Cardiac muscle cell (in vitro differentiated cells and primary cell): ENCODE results near the gene TCEANC2. TPM values are rescaled to one million over a fixed set of nuclear protein-coding genes. Genes with fewer than 3 reads are reported as not detected.

Experiments
- DNase-seq, 2 donors: peaks; one replicate each; pipeline versions ENCODE4 v3.0.0 to v3.0.0-alpha.2; 2010 to 2017; ENCODE audit warnings: low read depth in 1 of 2, low spot score in 1 of 2
- H3K27ac ChIP-seq: fragments of 200-600 bp; sonication (generic); 2 replicates; pipeline ENCODE4 v1.5.1; 2016
- H3K27me3 ChIP-seq: fragments of 200-600 bp; sonication (generic); 2 replicates; pipeline ENCODE4 v1.6.0; 2016; ENCODE audit warnings: control low read depth
- H3K36me3 ChIP-seq: fragments of 200-600 bp; sonication (generic); 2 replicates; pipeline ENCODE4 v1.5.1; 2016; ENCODE audit warnings: control low read depth
- H3K4me1 ChIP-seq: fragments of 200-600 bp; sonication (generic); 2 replicates; pipeline ENCODE4 v1.8.1; 2017; ENCODE audit warnings: low read depth, mild to moderate bottlenecking, mixed run types
- H3K4me3 ChIP-seq: fragments of 200-600 bp; sonication (generic); 2 replicates; pipeline ENCODE4 v1.5.1; 2016; ENCODE audit warnings: mild to moderate bottlenecking
- H3K9me3 ChIP-seq: fragments of 200-600 bp; sonication (generic); 2 replicates; pipeline ENCODE4 v1.5.1; 2017; ENCODE audit warnings: low read depth, mild to moderate bottlenecking, control low read depth
- CTCF ChIP-seq: IDR thresholded peaks from 2 replicates; pipeline ENCODE4 v1.5.1; 2012; ENCODE audit warnings: low read depth, mild to moderate bottlenecking, low read length
- polyA plus RNA-seq: library from polyadenylated mRNA; unstranded; fragments of >200 nt; fragmentation: Nextera tagmentation; extraction: Ambion mirVana; gene quantifications from 2 replicates; pipeline ENCODE4 v1.2.1, GENCODE V29; 2016
- total RNA-seq: library from RNA; depleted of rRNA; stranded (reverse); fragments of >200 nt; gene quantifications from 2 replicates; pipeline ENCODE4 v1.2.3, GENCODE V29; 2016

The TCEANC2 gene
- total and polyA plus RNA-seq, 2 experiments from 2014 or later, result 8.2 to 10.1 TPM

DNA sequence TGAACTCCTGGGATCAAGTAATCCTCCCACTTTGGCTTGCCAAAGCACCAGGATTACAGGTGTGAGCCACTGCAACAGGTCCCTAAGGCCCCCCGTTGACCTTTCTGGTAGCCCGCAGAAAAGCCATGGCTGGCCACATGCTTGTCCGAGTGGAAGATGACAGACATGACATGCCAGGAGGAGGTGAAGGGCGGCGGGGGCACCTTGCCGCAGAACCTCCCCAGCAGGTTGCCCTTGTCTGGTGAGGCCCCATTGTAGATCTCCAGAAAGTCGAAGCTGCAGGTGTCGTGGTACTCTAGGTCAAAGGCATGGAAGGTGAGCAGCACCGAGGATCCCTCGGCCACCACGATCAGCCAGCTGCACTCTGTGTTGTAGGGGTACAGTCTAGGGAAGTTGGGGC, 91.0 kb downstream of the TCEANC2 start:
- Histone ChIP-seq H3K4me3 (no peak overlapping the region), H3K27ac (no peak overlapping the region), H3K4me1 (no peaks in the 10 kb centered on the region), H3K9me3 (no peaks in the 10 kb centered on the region), H3K36me3 (no peaks in the 10 kb centered on the region), H3K27me3 (no peaks in the 10 kb centered on the region)
- no peak for TF ChIP-seq CTCF
- DNase-seq, result no peak

GRCh38 chr1:54149734-54150133, 96.3 kb downstream of the TCEANC2 start:
- Histone ChIP-seq H3K4me3 (no peak overlapping the region), H3K4me1 (no peaks in the 10 kb centered on the region), H3K36me3 (no peaks in the 10 kb centered on the region), H3K27ac (no peak overlapping the region), H3K27me3 (no peaks in the 10 kb centered on the region), H3K9me3 (no peaks in the 10 kb centered on the region)
- no peak for TF ChIP-seq CTCF
- DNase-seq, result no peak

- no peak for DNase-seq
Measured at GRCh38 chr1:54151013-54151412, 97.6 kb downstream of the TCEANC2 start.

DNA sequence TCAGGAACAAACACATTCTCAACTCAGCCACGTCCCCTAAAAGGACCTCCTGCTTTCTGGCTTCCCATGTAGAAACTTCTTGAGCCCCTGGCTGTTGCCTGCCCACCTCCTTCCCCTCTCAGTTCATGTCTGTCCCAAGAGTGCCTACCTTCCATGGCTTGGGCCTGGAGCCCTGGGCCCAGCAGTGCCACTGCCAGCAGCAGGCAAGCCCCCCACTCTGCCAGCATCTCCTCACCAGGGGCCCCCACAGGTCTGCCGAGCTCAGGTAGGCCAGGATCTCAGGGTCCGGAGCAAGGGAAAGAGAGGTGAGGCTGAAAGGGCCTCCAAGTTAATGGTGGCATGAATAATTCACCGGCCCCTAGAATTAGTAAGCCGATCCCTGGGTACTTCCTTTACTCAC, 99.3 kb downstream of the TCEANC2 start, which contains the start of gene CDCP2:
Gene CDCP2, minus strand, starts transcription at position 305 of the 400 bp plus-strand sequence. Its CDS starts 78 bp downstream, at position 227.
- Histone ChIP-seq H3K27me3 (no peaks in the 10 kb centered on the region), H3K4me1 (no peaks in the 10 kb centered on the region), H3K4me3 (no peak within 1 kb of the TSS), H3K27ac (no peak within 1 kb of the TSS), H3K9me3 (no peaks in the 10 kb centered on the region), H3K36me3 (no peaks in the 10 kb centered on the region)
- no peak for DNase-seq
- TF ChIP-seq CTCF, result no peak

More at GRCh38 chr1:54151013-54151412, 97.6 kb downstream of the TCEANC2 start:
- no peak overlapping the region for H3K27ac ChIP-seq
- no peak for TF ChIP-seq CTCF
- no peaks in the 10 kb centered on the region for H3K36me3 ChIP-seq
- no peaks in the 10 kb centered on the region for H3K4me1 ChIP-seq
- H3K9me3 ChIP-seq, result no peaks in the 10 kb centered on the region
- no peaks in the 10 kb centered on the region for H3K27me3 ChIP-seq
- H3K4me3 ChIP-seq, result no peak overlapping the region

DNA sequence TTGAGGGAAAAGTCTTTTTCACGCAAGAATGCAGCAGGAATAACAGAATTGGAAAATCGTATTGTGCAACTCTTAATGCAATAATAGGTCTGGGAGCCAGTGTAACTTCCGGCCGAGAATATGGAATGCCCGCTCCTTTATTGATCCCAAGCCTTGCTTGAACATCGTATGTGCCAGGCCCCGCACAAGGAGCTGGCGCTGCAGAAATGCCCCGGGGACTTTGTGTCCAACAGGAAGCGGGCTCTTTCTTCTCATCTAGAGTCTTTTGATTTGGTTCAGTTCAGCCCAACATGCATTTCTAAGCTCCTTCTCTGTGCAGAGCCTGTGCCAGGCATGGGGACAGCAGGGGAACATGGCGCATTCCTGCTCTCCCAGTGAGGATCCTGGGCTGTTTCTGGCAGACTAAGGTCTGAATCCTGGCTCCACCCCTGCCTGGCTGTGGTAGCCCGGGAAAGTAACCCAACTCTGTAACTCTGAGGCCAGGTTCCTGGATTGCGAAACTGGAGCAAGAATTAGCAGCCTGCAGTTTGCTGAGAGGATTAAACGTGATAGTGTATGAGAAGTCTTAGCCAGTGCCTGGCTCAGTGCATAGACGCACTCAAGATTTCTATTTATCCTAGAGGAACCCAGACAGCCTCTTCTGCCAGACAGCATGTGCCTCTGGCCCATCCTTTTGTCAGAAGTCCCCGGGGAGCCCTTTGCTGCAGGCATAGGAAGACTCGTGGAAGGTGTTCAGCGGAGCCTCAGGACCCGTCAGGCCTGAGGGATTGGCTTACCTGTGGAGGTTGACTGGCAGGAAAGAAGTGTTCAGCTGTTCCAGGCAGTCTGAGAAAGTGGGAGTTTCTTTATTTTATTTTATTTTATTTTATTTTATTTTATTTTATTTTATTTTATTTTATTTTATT, 100.4 kb downstream of the TCEANC2 start:
- H3K9me3 ChIP-seq, result no peaks in the 10 kb centered on the region
- no peak for TF ChIP-seq CTCF
- no peak overlapping the region for H3K4me3 ChIP-seq
- no peak overlapping the region for H3K27ac ChIP-seq
- no peaks in the 10 kb centered on the region for H3K27me3 ChIP-seq
- DNase-seq, result peak in 1 of 2 donors; percentile 88
- no peaks in the 10 kb centered on the region for H3K4me1 ChIP-seq
- no peaks in the 10 kb centered on the region for H3K36me3 ChIP-seq

Other genes with a start within 250 kb of the TCEANC2 start
- gene NDC1, start 215.3 kb upstream of the TCEANC2 start, total RNA-seq, result 18.1 and 20.5 TPM in 2 replicates
- 11.7 and 17.6 TPM in 2 replicates for gene NDC1, start 215.3 kb upstream of the TCEANC2 start, polyA plus RNA-seq
- 14.4 and 21.0 TPM in 2 replicates for gene YIPF1, start 163.8 kb upstream of the TCEANC2 start, total RNA-seq
- 28.3 and 29.7 TPM in 2 replicates for gene YIPF1, start 163.8 kb upstream of the TCEANC2 start, polyA plus RNA-seq
- not detected in 2 replicates for gene DIO1, start 159.4 kb upstream of the TCEANC2 start, total RNA-seq
- gene DIO1, start 159.4 kb upstream of the TCEANC2 start, polyA plus RNA-seq, result not detected in 2 replicates
- gene IFT25, start 107.9 kb upstream of the TCEANC2 start, total RNA-seq, result 21.6 and 32.8 TPM in 2 replicates
- gene IFT25, start 107.9 kb upstream of the TCEANC2 start, polyA plus RNA-seq, result 54.7 and 57.9 TPM in 2 replicates
- gene LRRC42, start 107.3 kb upstream of the TCEANC2 start, total RNA-seq, result 39.3 and 44.9 TPM in 2 replicates
- 49.6 and 50.5 TPM in 2 replicates for gene LRRC42, start 107.3 kb upstream of the TCEANC2 start, polyA plus RNA-seq
- gene LDLRAD1, start 35.4 kb upstream of the TCEANC2 start, total RNA-seq, result not detected in 2 replicates
- not detected in 2 replicates for gene LDLRAD1, start 35.4 kb upstream of the TCEANC2 start, polyA plus RNA-seq
- gene TMEM59, start 404 bp upstream of the TCEANC2 start, total RNA-seq, result 71.0 and 73.1 TPM in 2 replicates
- 330 and 350 TPM in 2 replicates for gene TMEM59, start 404 bp upstream of the TCEANC2 start, polyA plus RNA-seq
- gene CDCP2, start 99.4 kb downstream of the TCEANC2 start, total RNA-seq, result 0.06 TPM in 1 of 2 replicates, not detected in the other
- gene CDCP2, start 99.4 kb downstream of the TCEANC2 start, polyA plus RNA-seq, result 0.31 TPM in 1 of 2 replicates, not detected in the other
- gene CYB5RL, start 146.4 kb downstream of the TCEANC2 start, total RNA-seq, result 5.0 and 6.4 TPM in 2 replicates
- gene CYB5RL, start 146.4 kb downstream of the TCEANC2 start, polyA plus RNA-seq, result 6.7 and 9.1 TPM in 2 replicates
- 93.7 and 94.3 TPM in 2 replicates for gene MRPL37, start 146.6 kb downstream of the TCEANC2 start, total RNA-seq
- gene MRPL37, start 146.6 kb downstream of the TCEANC2 start, polyA plus RNA-seq, result 95.7 and 97.9 TPM in 2 replicates